Ovary (tissue), 3 donors: ENCODE data around the gene KCNJ18.
"Not testable (repeated sequence)": the region's sequence is repeated elsewhere in the genome, so short reads cannot be mapped to it uniquely, and the experiment has no call there.

Source experiments
- CTCF ChIP-seq, 3 donors: fragments of 450-650 bp in 2 of 3; fragments of 200-600 bp in 1 of 3; IDR thresholded peaks; one replicate each; pipeline versions ENCODE4 v1.5.1 to v1.8.0; 2016 to 2022; ENCODE audit warnings: antibody characterized with exemption in 3 of 3, mild to moderate bottlenecking in 1 of 3
- EP300 ChIP-seq: sonication (generic); formaldehyde crosslinking; IDR thresholded peaks from one replicate; pipeline ENCODE4 v1.6.1; 2017; ENCODE audit warnings: antibody characterized with exemption
- POLR2A ChIP-seq: fragments of 450-650 bp; IDR thresholded peaks from one replicate; pipeline ENCODE4 v1.6.1; 2017; ENCODE audit warnings: antibody characterized with exemption, mild to moderate bottlenecking, moderate library complexity
- donor health status: DM: no; HTN: no; CAD: no.

DNA sequence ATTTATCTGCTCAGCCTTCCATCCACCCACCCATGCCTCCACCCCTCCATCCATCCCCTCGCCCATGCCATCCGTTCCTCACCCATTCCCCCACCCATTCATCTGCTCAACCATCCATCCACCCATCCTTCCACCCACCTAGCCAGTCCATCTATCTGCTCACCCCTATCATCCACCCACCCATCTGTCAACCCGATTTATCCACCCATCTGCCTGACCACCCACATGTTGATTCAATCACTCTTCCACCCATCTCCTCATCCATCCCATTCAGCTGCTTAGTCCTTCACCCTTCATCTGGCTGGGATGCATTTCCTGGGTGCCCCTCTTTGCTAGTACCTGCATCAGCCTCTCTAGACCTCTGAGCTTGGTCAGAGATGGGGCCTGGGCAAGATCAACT is 3.9 kb downstream of the KCNJ18 start:
- not testable (repeated sequence) for TF ChIP-seq CTCF (IDR thresholded peaks at IDR 0.05); POLR2A; EP300
